Measurements from ENCODE around the gene ANKFY1. TPM values are rescaled to one million over a fixed set of nuclear protein-coding genes. Genes with fewer than 3 reads are reported as not detected.

ANKFY1 gene
- total RNA-seq, 6 experiments from 2014 or later = 37.1 to 45.1 (median 40.7) TPM

- no peak for DNase-seq
- Mint-ChIP-seq H3K4me3 (no peak overlapping the region), H3K4me1 (ENCODE audit: low read depth) (no peaks in the 10 kb centered on the region), H3K36me3 (ENCODE audit: low read depth) (peaks cover 8% of the 10 kb centered on the region; the same call in 1 of the 2 replicates), H3K9me3 (no peaks in the 10 kb centered on the region), H3K27ac (no peak overlapping the region), H3K27me3 (ENCODE audit: insufficient read depth) (no peaks in the 10 kb centered on the region)
- no peak for TF ChIP-seq CTCF (IDR thresholded peaks at IDR 0.05)
Observed at GRCh38 chr17:4124999-4125398, 138.8 kb downstream of the ANKFY1 start.

GRCh38 chr17:4120332-4120731 is 143.4 kb downstream of the ANKFY1 start:
- DNase-seq = no peak
- no peak overlapping the region for H3K27ac Mint-ChIP-seq
- no peaks in the 10 kb centered on the region for H3K9me3 Mint-ChIP-seq
- H3K4me1 Mint-ChIP-seq (ENCODE audit: low read depth) = peaks cover 12% of the 10 kb centered on the region
- TF ChIP-seq CTCF (IDR thresholded peaks at IDR 0.05) = no peak
- H3K27me3 Mint-ChIP-seq (ENCODE audit: insufficient read depth) = no peaks in the 10 kb centered on the region
- H3K36me3 Mint-ChIP-seq (ENCODE audit: low read depth) = peaks cover 20% of the 10 kb centered on the region
- H3K4me3 Mint-ChIP-seq = no peak overlapping the region

GRCh38 chr17:4119299-4119698 is 144.5 kb downstream of the ANKFY1 start:
- H3K27me3 Mint-ChIP-seq (ENCODE audit: insufficient read depth) = no peaks in the 10 kb centered on the region
- H3K4me1 Mint-ChIP-seq (ENCODE audit: low read depth) = peaks cover 12% of the 10 kb centered on the region
- no peaks in the 10 kb centered on the region for H3K9me3 Mint-ChIP-seq
- no peak for TF ChIP-seq CTCF (IDR thresholded peaks at IDR 0.05)
- no peak overlapping the region for H3K4me3 Mint-ChIP-seq
- no peak overlapping the region for H3K27ac Mint-ChIP-seq
- peaks cover 24% of the 10 kb centered on the region for H3K36me3 Mint-ChIP-seq (ENCODE audit: low read depth)
- no peak for DNase-seq

- Mint-ChIP-seq H3K4me3 (no peak overlapping the region), H3K36me3 (ENCODE audit: low read depth) (peaks cover 24% of the 10 kb centered on the region), H3K27ac (no peak overlapping the region), H3K4me1 (ENCODE audit: low read depth) (peaks cover 12% of the 10 kb centered on the region), H3K9me3 (no peaks in the 10 kb centered on the region), H3K27me3 (ENCODE audit: insufficient read depth) (no peaks in the 10 kb centered on the region)
- no peak for TF ChIP-seq CTCF (IDR thresholded peaks at IDR 0.05)
- no peak for DNase-seq
Observed at GRCh38 chr17:4118015-4118743, 145.6 kb downstream of the ANKFY1 start.

- Mint-ChIP-seq H3K27me3 (ENCODE audit: insufficient read depth) (no peaks in the 10 kb centered on the region), H3K4me1 (ENCODE audit: low read depth) (peaks cover 12% of the 10 kb centered on the region), H3K36me3 (ENCODE audit: low read depth) (peaks cover 33% of the 10 kb centered on the region), H3K27ac (no peak overlapping the region), H3K4me3 (no peak overlapping the region), H3K9me3 (no peaks in the 10 kb centered on the region)
- DNase-seq = no peak
- no peak for TF ChIP-seq CTCF (IDR thresholded peaks at IDR 0.05)
Observed at GRCh38 chr17:4116516-4116915, 147.3 kb downstream of the ANKFY1 start.

Other genes starting within 250 kb of the ANKFY1 start
- gene ZZEF1, start 120.9 kb downstream of the ANKFY1 start, total RNA-seq (2021; fragmentation: NEBNext Ultra II Directional; extraction: Animal tissue kit (Norgen Biotek cat#: 25700)) = 10 to 100 TPM; 19.3 to 26.6 (median 23.1) TPM
- gene CYB5D2, start 120.8 kb downstream of the ANKFY1 start, total RNA-seq (2021; fragmentation: NEBNext Ultra II Directional; extraction: Animal tissue kit (Norgen Biotek cat#: 25700)) = 10 to 100 TPM; 12.5 to 22.2 (median 13.1) TPM
- gene UBE2G1, start 102.7 kb upstream of the ANKFY1 start, total RNA-seq (2021; fragmentation: NEBNext Ultra II Directional; extraction: Animal tissue kit (Norgen Biotek cat#: 25700)) = 10 to 100 TPM; 56.3 to 73.1 (median 62.6) TPM
- gene SPNS3, start 170.0 kb upstream of the ANKFY1 start, total RNA-seq (2021; fragmentation: NEBNext Ultra II Directional; extraction: Animal tissue kit (Norgen Biotek cat#: 25700)) = not detected
- gene SPNS2, start 234.9 kb upstream of the ANKFY1 start, total RNA-seq (2021; fragmentation: NEBNext Ultra II Directional; extraction: Animal tissue kit (Norgen Biotek cat#: 25700)) = not detected